ENCODE measurements around the gene RAB7B. TPM values are rescaled to one million over a fixed set of nuclear protein-coding genes. Genes with fewer than 3 reads are reported as not detected.

RAB7B gene
- total and polyA plus RNA-seq, 12 donors: 0.17 to 3.5 (median 0.82) TPM

DNA sequence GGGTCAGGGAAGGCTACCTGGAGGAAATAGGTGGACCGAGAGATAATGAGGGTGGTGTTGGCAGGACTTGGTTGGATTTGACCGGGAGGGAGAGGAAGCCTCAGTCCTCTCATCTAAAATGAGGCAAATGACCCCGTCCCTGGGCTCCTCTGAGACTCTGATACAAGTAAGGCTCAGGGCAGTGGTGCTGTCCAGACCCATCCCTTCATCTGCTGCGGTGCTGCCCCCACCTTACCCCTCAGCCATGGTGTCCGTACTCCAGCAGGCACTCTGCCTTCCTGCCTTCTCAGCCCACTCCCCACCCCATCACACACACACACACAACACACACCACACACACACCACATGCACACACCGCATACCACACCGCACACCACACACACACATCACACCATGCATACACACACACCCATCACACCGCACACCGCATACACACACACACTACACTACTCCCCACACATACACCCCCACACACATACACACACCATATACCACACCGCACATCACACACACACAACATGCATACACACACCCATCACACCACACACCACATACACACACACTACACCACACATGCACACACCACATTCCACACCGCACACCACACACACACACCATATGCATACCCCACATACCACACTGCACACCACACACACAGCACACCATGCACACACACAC, 30.6 kb downstream of the RAB7B start:
- Histone ChIP-seq H3K27ac (no peak overlapping the region), H3K9me3 (replicated peaks in 1 of 3) (no peaks in the 10 kb centered on the region), H3K4me1 (replicated peaks in 1 of 2) (no peaks in the 10 kb centered on the region), H3K36me3 (replicated peaks in 1 of 2) (no peaks in the 10 kb centered on the region), H3K27me3 (no peaks in the 10 kb centered on the region), H3K4me3 (no peak overlapping the region)
- intact Hi-C loops (cut with DNase I): no loop called here
- DNase-seq: no peak
- TF ChIP-seq POLR2A (IDR thresholded peaks at IDR 0.05): no peak
- TF ChIP-seq, protein P1, sequence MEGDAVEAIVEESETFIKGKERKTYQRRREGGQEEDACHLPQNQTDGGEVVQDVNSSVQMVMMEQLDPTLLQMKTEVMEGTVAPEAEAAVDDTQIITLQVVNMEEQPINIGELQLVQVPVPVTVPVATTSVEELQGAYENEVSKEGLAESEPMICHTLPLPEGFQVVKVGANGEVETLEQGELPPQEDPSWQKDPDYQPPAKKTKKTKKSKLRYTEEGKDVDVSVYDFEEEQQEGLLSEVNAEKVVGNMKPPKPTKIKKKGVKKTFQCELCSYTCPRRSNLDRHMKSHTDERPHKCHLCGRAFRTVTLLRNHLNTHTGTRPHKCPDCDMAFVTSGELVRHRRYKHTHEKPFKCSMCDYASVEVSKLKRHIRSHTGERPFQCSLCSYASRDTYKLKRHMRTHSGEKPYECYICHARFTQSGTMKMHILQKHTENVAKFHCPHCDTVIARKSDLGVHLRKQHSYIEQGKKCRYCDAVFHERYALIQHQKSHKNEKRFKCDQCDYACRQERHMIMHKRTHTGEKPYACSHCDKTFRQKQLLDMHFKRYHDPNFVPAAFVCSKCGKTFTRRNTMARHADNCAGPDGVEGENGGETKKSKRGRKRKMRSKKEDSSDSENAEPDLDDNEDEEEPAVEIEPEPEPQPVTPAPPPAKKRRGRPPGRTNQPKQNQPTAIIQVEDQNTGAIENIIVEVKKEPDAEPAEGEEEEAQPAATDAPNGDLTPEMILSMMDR (IDR thresholded peaks at IDR 0.05): no peak
- WGBS, 4 donors: 85 to 89% (median 87%) methylated on average over 11 of the region's 11 CpGs

DNA sequence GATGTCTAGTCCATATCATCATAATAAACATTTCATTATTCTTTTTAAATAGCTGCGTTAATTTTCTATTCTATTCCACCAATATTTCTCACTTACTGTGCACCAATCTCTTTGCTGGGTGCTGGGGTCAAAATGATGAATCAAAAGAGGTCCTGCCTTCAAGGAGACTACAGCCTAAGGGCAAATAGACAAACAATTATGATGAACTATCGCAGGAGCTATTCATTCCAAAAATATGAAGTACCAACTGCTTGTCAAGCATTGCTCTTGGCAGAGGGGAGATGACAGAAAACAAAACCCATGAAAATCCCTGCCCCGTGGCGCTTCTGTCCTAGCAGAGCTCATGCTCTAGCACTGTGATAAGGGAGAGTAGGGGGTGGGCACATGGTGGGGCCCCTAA, 31.1 kb downstream of the RAB7B start:
- WGBS, 4 donors: 79 to 91% (median 88%) methylated on average over 4 of the region's 4 CpGs
- Histone ChIP-seq H3K27me3 (no peaks in the 10 kb centered on the region), H3K9me3 (replicated peaks in 1 of 3) (no peaks in the 10 kb centered on the region), H3K36me3 (replicated peaks in 1 of 2) (no peaks in the 10 kb centered on the region), H3K4me3 (no peak overlapping the region), H3K27ac (no peak overlapping the region), H3K4me1 (replicated peaks in 1 of 2) (no peaks in the 10 kb centered on the region)
- DNase-seq: no peak
- no peak for TF ChIP-seq POLR2A (IDR thresholded peaks at IDR 0.05)
- TF ChIP-seq, protein P1 (IDR thresholded peaks at IDR 0.05): no peak
- intact Hi-C loops (cut with DNase I): no loop called here

GRCh38 chr1:205971082-205971481, 32.1 kb downstream of the RAB7B start:
- intact Hi-C loops (cut with DNase I): no loop called here
- WGBS, 4 donors: 36 to 61% (median 53%) methylated on average over 4 of the region's 4 CpGs
- H3K4me1 ChIP-seq (replicated peaks in 1 of 2): no peaks in the 10 kb centered on the region
- no peak overlapping the region for H3K4me3 ChIP-seq
- TF ChIP-seq, protein P1 (IDR thresholded peaks at IDR 0.05): no peak
- TF ChIP-seq POLR2A (IDR thresholded peaks at IDR 0.05): no peak
- no peak for DNase-seq
- H3K9me3 ChIP-seq (replicated peaks in 1 of 3): no peaks in the 10 kb centered on the region
- H3K27ac ChIP-seq: no peak overlapping the region
- no peaks in the 10 kb centered on the region for H3K36me3 ChIP-seq (replicated peaks in 1 of 2)
- H3K27me3 ChIP-seq: no peaks in the 10 kb centered on the region

DNA sequence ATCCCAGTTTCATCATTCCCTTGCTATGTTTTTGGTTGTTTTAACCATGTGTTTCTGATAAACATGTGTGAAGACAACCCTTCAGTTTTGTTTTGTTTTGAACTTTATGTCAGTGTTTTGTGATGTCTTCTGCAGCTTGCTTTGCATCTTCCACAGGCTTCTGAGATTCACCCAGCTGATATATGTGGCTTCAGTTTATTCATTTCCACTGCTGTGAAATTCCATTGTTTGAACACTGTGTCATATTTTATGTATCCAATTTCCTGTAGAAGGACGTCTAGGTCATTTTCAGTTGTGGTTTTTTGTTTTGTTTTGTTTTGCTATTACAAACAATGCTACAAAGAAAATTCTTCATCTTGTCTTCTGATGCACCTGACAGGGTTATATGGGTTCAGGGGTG, 32.7 kb downstream of the RAB7B start:
- no peak for DNase-seq
- Histone ChIP-seq H3K36me3 (replicated peaks in 1 of 2) (no peaks in the 10 kb centered on the region), H3K9me3 (replicated peaks in 1 of 3) (no peaks in the 10 kb centered on the region), H3K27ac (no peak overlapping the region), H3K27me3 (no peaks in the 10 kb centered on the region), H3K4me3 (no peak overlapping the region), H3K4me1 (replicated peaks in 1 of 2) (no peaks in the 10 kb centered on the region)
- intact Hi-C loops (cut with DNase I): no loop called here
- 26 to 47% (median 33%) methylated on average over 1 of the region's 1 CpG for WGBS, 4 donors
- TF ChIP-seq, protein P1 (IDR thresholded peaks at IDR 0.05): no peak
- no peak for TF ChIP-seq POLR2A (IDR thresholded peaks at IDR 0.05)
